ENCODE data around the gene CSH2.
"Not testable (repeated sequence)": the region's sequence is repeated elsewhere in the genome, so short reads cannot be mapped to it uniquely, and the experiment has no call there.

- not testable (repeated sequence) for TF ChIP-seq CTCF (IDR thresholded peaks at IDR 0.05; ENCODE audit: insufficient read depth, low read length); POLR2AphosphoS5 (IDR thresholded peaks at IDR 0.05; ENCODE audit: low read depth)
- TF ChIP-seq, protein P1, sequence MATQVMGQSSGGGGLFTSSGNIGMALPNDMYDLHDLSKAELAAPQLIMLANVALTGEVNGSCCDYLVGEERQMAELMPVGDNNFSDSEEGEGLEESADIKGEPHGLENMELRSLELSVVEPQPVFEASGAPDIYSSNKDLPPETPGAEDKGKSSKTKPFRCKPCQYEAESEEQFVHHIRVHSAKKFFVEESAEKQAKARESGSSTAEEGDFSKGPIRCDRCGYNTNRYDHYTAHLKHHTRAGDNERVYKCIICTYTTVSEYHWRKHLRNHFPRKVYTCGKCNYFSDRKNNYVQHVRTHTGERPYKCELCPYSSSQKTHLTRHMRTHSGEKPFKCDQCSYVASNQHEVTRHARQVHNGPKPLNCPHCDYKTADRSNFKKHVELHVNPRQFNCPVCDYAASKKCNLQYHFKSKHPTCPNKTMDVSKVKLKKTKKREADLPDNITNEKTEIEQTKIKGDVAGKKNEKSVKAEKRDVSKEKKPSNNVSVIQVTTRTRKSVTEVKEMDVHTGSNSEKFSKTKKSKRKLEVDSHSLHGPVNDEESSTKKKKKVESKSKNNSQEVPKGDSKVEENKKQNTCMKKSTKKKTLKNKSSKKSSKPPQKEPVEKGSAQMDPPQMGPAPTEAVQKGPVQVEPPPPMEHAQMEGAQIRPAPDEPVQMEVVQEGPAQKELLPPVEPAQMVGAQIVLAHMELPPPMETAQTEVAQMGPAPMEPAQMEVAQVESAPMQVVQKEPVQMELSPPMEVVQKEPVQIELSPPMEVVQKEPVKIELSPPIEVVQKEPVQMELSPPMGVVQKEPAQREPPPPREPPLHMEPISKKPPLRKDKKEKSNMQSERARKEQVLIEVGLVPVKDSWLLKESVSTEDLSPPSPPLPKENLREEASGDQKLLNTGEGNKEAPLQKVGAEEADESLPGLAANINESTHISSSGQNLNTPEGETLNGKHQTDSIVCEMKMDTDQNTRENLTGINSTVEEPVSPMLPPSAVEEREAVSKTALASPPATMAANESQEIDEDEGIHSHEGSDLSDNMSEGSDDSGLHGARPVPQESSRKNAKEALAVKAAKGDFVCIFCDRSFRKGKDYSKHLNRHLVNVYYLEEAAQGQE (IDR thresholded peaks at IDR 0.05; ENCODE audit: insufficient replicate concordance, low read depth) = not testable (repeated sequence)
These were observed 46.6 kb upstream of the CSH2 start for GRCh38 chr17:63920050-63920449.

Measured in HL-60 (cell line).